ENCODE data around the gene SORCS1. TPM values are rescaled to one million over a fixed set of nuclear protein-coding genes. Genes with fewer than 3 reads are reported as not detected.

Gene SORCS1
- total RNA-seq, 1 experiment from 2014 or later = 1.7 TPM

- H3K23ac ChIP-seq (ENCODE audit: insufficient read length, low read depth, low read length) = no peak overlapping the region
- no peaks in the 10 kb centered on the region for H4K20me1 ChIP-seq (ENCODE audit: control insufficient read depth, insufficient read depth, insufficient read length)
- TF ChIP-seq, protein P1, sequence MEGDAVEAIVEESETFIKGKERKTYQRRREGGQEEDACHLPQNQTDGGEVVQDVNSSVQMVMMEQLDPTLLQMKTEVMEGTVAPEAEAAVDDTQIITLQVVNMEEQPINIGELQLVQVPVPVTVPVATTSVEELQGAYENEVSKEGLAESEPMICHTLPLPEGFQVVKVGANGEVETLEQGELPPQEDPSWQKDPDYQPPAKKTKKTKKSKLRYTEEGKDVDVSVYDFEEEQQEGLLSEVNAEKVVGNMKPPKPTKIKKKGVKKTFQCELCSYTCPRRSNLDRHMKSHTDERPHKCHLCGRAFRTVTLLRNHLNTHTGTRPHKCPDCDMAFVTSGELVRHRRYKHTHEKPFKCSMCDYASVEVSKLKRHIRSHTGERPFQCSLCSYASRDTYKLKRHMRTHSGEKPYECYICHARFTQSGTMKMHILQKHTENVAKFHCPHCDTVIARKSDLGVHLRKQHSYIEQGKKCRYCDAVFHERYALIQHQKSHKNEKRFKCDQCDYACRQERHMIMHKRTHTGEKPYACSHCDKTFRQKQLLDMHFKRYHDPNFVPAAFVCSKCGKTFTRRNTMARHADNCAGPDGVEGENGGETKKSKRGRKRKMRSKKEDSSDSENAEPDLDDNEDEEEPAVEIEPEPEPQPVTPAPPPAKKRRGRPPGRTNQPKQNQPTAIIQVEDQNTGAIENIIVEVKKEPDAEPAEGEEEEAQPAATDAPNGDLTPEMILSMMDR (conservative IDR thresholded peaks at IDR 0.05) = no peak
- Mint-ChIP-seq H3K4me1 (peaks cover 7 to 13% of the 10 kb centered on the region in 2 experiments), H3K36me3 (ENCODE audit: insufficient read depth in 1 of 3, low read depth in 3 of 3) (no peaks in the 10 kb centered on the region), H3K4me3 (no peak overlapping the region), H3K27me3 (ENCODE audit: low read depth) (peaks cover 16% of the 10 kb centered on the region), H3K27ac (no peak overlapping the region), H3K9me3 (no peaks in the 10 kb centered on the region)
- no peaks in the 10 kb centered on the region for H3K79me1 ChIP-seq (ENCODE audit: insufficient read depth, low read depth, low read length, poor library complexity, severe bottlenecking)
- H3K9me3 ChIP-seq (ENCODE audit: control insufficient read depth, low read depth, low read length) = no peaks in the 10 kb centered on the region
- no peak for DNase-seq
- no peak overlapping the region for H2BK12ac ChIP-seq (ENCODE audit: insufficient read length, low read depth, low read length)
- no peak overlapping the region for H3K18ac ChIP-seq (ENCODE audit: insufficient read length, low read depth, low read length)
- H2BK120ac ChIP-seq (ENCODE audit: low read depth, low read length, poor library complexity, severe bottlenecking) = no peak overlapping the region
- no peak overlapping the region for H3T11ph ChIP-seq (ENCODE audit: low read length)
- no peaks in the 10 kb centered on the region; the same call in 1 of the 2 replicates for H3K4me1 ChIP-seq (ENCODE audit: insufficient read depth, low read length)
- no peak overlapping the region for H3K56ac ChIP-seq (ENCODE audit: insufficient read length, low read depth, low read length)
- H3K23me2 ChIP-seq (ENCODE audit: insufficient read length, low read depth, low read length, poor library complexity, severe bottlenecking) = no peaks in the 10 kb centered on the region
- no peak overlapping the region for H2AFZ ChIP-seq (ENCODE audit: low read length)
- no peak overlapping the region for H3K4me2 ChIP-seq (ENCODE audit: insufficient read depth, insufficient read length, low read length)
- no peak overlapping the region for H3K14ac ChIP-seq (ENCODE audit: insufficient read depth, low read length)
- H3K9ac ChIP-seq (ENCODE audit: extremely low read depth, insufficient read length, low read length) = no peak overlapping the region
- no CpG with 5 or more reads among the region's 2 CpGs for WGBS (ENCODE audit: extremely low coverage, insufficient read length, low lambda C conversion rate)
- H3K4ac ChIP-seq (ENCODE audit: low read depth, low read length) = no peak overlapping the region
- no peak overlapping the region for H4K8ac ChIP-seq (replicated peaks; ENCODE audit: insufficient read length, low read depth, low read length)
- no peak overlapping the region for H2AK5ac ChIP-seq (ENCODE audit: insufficient read length, low read length)
- H4K5ac ChIP-seq (ENCODE audit: insufficient read length, low read depth, low read length) = no peak overlapping the region
- no peak overlapping the region for H2BK5ac ChIP-seq (ENCODE audit: insufficient read length, low read length)
- H2BK20ac ChIP-seq (ENCODE audit: low read depth, low read length, poor library complexity, severe bottlenecking) = no peak overlapping the region
- no peak overlapping the region for H3K27ac ChIP-seq (ENCODE audit: insufficient read length, low read depth, low read length)
- no peaks in the 10 kb centered on the region for H3K27me3 ChIP-seq (ENCODE audit: insufficient read depth, low read length)
- H2BK15ac ChIP-seq (ENCODE audit: low read depth, low read length) = no peak overlapping the region
- no peak overlapping the region for H4K91ac ChIP-seq (ENCODE audit: insufficient read length, low read depth, low read length)
- H3K79me2 ChIP-seq (ENCODE audit: insufficient read depth, low read length) = no peaks in the 10 kb centered on the region
These were observed 538.1 kb downstream of the SORCS1 start for GRCh38 chr10:106626371-106626770.

Measured in H9 (cell line).